Right renal pelvis (tissue), 4 donors: ENCODE measurements around the gene DRC3. TPM values are rescaled to one million over a fixed set of nuclear protein-coding genes. Genes with fewer than 3 reads are reported as not detected.

ENCODE experiments used
- DNase-seq, 4 donors: peaks; one replicate each; pipeline ENCODE4 v3.0.0-alpha.2; 2013; ENCODE audit warnings: low read depth in 4 of 4, low spot score in 3 of 4, missing footprints in 1 of 4
- polyA plus RNA-seq, 4 donors: library from polyadenylated mRNA; unstranded; fragments of 120-200 nt; gene quantifications; one replicate each; pipeline ENCODE4 v1.2.1, GENCODE V29; 2013; ENCODE audit not compliant: insufficient read length in 4 of 4

The DRC3 gene
- polyA plus RNA-seq, 4 donors, result 13.1 to 15.3 (median 14.2) TPM

- peak in 1 of 4 donors; percentile 20 for DNase-seq
These were observed 67.0 kb downstream of the DRC3 start for GRCh38 chr17:18039535-18040260.

DNA sequence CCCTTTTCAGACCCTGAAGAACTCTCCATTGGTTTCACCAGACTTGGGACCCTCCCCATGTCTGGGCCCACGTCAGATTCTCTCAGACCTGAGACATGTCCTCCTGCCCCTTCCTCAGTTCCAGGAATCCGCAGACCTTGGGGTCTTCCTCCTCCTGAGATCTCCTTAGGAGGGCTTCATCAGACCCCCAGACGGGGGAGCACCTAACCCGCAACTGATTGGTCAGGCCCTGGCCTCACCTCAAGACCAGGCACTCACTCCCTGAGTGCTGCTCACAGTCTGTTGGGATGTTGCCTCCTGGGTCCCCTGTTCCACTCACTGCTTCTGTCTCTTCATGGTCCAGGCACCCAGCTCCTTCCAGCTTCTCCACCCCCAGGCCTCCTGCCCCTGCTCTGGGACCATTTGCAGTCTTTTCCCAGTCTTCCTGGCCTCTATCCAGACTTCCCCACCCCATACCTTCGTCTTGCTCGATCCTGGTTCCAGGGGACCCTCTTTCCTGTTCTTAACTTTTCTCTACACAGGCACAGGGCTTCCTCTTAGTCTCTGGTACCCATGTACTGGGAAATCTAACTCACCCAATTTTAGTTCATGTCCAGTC, 67.7 kb downstream of the DRC3 start:
- DNase-seq, result no peak

DNA sequence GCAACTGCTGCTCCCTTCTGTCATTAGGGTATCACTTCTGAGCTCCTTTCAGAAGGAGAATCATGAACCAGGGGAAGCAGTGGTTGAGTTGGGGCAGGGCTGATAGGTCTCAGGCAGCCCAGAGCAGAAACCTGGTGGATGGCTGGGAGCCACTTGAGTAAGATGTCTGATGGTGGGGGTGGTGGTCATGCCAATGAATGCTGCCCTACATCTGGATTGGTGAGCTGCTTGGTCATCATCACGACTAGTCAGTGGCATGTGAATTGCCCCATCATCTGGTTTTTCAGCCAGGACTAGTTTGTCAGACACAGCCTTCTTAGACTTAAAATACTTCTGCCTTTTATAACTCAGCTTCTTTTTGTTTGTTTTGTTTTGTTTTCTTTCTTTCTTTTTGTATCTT, 69.1 kb downstream of the DRC3 start:
- no peak for DNase-seq

DNA sequence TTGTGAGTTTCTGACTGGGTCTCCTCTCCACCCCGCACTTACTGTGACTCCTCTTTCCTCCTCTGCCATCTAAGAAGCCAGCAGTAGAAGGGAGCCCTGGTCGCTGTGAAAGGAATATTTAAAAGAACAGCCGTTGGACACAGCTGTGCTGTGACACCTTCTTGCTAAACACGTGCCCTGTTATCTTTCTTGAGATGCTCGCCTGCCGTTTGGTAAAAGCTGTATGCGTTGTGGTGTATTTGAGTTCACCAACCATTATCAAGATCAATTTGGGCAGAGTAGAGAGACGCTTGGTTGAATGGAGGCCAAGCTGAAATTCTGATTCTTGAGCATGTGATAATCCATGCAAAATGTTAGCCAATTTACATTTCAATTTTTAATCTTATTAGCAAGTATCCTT, 70.3 kb downstream of the DRC3 start:
- DNase-seq, result no peak

GRCh38 chr17:18043491-18043890, 70.8 kb downstream of the DRC3 start:
- no peak for DNase-seq

DNA sequence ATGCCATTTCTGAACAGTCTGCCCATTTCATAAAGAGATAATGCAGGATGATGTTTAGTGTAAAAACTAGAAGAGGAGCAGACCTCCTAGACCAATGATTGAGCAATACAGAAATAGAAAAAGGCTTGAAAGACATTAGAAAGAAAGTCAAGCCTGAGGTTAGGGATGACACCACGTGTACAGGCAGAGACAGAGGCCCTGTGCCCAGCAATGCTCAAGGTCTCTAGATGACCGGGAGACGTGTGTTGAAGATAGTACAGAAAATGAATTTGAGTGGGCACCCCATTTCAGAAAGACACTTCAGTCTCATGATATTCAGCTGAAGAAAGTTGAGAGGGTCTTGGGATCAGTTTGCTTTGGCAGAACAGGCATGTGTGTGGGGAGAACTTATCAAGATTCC, 71.9 kb downstream of the DRC3 start:
- no peak for DNase-seq

GRCh38 chr17:18045691-18046350, 73.2 kb downstream of the DRC3 start:
- DNase-seq, result no peak

- DNase-seq, result no peak
These were observed 82.9 kb downstream of the DRC3 start for GRCh38 chr17:18055597-18055996.

DNA sequence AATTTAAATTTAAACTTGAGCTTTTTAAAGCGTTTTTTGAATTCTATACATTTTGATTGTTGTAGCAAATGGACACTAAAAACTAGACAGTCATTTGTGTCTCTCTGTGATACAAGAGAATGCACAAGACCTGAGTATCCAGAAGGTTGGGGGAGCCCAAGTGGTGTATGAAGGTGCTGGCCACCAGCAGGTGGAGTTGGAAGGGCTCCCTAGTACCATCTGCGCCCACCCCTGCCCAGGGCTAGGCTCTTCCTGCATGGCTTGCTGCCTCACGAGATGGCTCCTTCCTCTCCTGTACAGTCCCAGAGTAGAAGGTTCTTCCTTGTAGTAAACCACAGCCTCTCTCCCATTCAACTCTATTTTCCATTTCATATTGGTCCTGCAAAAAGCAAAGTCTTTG, 83.6 kb downstream of the DRC3 start:
- DNase-seq, result no peak

DNA sequence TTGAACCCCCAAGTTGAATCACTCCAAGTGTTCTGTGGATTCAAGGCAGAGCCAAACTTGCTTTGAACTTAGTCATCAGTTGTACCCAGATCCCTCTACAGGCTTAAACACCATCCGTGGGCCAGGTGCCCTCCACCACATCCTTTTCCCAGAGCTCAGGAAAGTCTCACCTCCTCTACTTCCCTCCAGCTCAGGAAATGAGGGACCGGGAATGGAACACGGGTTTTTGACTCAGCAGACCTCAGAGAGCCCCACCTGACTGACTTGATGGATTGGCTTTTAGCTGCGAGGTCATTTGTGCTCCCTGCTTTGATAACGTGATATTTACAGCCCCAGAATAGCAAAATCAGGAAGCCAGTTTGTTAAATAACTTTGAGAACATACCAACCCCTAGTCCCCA, 86.6 kb downstream of the DRC3 start:
- no peak for DNase-seq

GRCh38 chr17:18064053-18064452, 91.4 kb downstream of the DRC3 start:
- no peak for DNase-seq

DNA sequence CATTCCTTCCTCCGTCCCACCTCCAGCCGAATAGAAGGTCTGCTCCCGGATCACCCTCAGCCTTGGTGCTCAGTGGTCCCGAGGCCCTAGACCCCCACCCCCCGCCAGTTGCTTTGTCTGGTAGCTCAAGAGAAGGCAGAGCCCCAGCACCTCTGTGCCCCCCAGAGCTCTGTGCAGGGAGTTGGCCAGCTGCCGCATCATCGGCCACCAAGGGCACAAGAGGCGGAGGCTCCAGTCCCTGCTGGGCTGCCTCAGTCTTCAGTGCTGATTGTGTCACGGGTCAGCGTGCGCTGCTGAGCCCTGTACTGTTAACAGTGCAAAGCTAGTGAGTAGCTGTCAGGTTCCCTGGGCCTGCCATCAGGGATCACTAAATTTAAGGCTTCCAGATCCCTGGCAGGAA, 92.9 kb downstream of the DRC3 start:
- DNase-seq, result no peak

Other genes starting within 250 kb of the DRC3 start
- 10 to 100 TPM; 37.3 to 58.2 (median 44.3) TPM for gene SREBF1, start 135.9 kb upstream of the DRC3 start, polyA plus RNA-seq
- 10 to 100 TPM; 35.4 to 40.2 (median 37.6) TPM for gene TOM1L2, start 462 bp upstream of the DRC3 start, polyA plus RNA-seq
- 10 to 100 TPM; 20.4 to 32.4 (median 27.8) TPM for gene ATPAF2, start 66.3 kb downstream of the DRC3 start, polyA plus RNA-seq
- 10 to 100 TPM; 13.6 to 15.4 (median 14.2) TPM for gene GID4, start 66.5 kb downstream of the DRC3 start, polyA plus RNA-seq
- 10 to 100 TPM; 33.2 to 41.8 (median 36.0) TPM for gene DRG2, start 115.1 kb downstream of the DRC3 start, polyA plus RNA-seq
- gene MYO15A, start 135.9 kb downstream of the DRC3 start, polyA plus RNA-seq, result 1 to 10 TPM; 2.1 to 3.8 (median 2.8) TPM
- gene ALKBH5, start 211.0 kb downstream of the DRC3 start, polyA plus RNA-seq, result 10 to 100 TPM; 65.2 to 71.8 (median 68.8) TPM